Measurements from ENCODE around the gene GPATCH8.

Gene GPATCH8

DNA sequence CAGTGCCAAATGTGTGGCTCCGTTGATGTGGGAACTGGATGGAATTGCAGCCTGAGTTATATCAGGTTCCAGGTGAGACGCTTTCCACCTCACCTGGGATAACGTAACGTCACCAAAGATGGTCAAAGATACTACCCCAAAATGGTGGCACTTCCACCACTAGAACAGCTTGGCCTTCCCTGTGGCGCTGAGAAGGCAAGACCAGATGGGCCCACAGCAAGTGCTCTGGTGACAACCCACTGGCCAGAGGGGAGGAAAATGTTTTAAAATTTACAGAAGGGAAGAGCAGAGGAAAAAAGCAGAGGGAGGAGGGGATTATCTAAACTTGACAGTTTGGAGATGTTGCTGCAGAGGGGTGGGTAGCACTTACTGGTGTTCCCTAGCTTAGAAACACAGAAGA, 106.3 kb downstream of the GPATCH8 start:
- TF ChIP-seq CTCF (IDR thresholded peaks at IDR 0.05): no peak

DNA sequence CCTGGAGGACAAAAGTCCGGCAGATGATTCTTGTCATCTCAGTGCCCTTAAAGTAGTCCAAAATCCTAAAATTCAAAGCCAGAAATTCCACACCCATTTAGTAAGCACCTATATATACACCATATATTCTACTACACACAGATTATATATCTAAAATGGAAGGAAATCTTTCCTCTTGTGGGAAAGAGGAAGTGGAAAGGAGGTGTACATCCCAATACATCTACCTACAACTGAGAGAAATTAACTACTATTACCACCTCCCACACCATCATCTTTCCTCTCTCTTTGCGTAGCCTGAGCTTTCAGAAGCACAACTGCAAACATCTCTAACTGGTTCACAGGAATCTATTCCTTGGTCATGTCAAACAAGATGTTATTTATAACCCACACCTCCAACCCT, 108.4 kb downstream of the GPATCH8 start:
- TF ChIP-seq CTCF (IDR thresholded peaks at IDR 0.05): no peak

DNA sequence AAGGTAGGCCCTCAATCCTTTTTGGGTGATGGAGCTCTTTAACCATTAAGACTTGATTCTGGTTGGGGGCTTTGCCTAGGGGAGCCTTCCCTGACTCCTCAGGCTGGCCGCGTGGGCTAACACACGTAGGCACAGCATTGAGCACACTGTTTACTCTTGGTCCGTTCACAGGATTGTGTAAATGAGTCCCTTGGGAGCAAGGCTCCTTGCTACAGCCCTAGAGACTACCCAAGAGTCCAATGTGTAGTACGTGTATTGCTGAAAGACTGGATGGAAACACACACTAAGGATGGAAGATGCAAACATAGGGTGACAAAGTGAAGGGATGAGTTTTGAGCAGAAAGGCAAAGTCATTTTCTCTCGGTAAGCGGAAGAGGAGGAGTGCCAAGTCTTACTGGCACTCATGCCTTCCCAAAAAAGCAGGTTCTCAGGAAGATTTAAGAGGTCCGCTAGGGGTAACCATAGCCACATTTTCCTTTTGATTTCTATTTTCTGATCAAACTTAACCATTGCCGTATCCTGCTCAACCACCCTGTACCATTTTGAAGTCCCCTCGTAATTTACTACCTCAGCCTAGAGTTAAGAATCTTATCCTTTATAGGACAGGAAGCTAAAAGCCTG, 112.8 kb downstream of the GPATCH8 start:
- TF ChIP-seq CTCF (IDR thresholded peaks at IDR 0.05): no peak

DNA sequence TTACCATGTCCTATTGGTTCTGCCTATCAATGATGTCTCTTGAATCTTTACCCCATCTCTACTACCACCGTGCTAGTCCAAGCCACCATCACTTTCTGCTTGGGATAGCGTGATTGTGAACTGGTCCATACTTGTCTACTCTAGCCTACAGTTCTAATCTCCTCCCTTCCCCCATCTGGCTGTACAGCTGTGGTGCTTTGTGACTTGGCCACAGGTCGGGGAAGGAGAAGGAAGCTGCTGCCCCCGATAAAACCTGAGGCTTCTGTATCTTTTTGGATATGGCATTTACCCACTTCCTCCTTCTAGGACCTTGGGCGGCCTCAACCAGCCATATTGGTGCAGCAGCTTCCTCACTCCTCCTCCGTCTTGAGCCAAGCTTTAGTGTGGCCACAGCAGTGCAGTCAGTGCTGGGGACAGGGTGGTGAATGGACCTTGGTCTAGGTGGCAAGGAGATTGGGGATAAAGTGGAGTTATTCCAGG, 113.4 kb downstream of the GPATCH8 start:
- TF ChIP-seq CTCF (IDR thresholded peaks at IDR 0.05): no peak

- TF ChIP-seq CTCF (IDR thresholded peaks at IDR 0.05): no peak
Measured at GRCh38 chr17:44389281-44389680, 113.9 kb downstream of the GPATCH8 start, which contains the start of gene ITGA2B. TSS of gene ITGA2B (minus strand) at chr17:44389649. CDS start at chr17:44389473, 176 bp downstream.

DNA sequence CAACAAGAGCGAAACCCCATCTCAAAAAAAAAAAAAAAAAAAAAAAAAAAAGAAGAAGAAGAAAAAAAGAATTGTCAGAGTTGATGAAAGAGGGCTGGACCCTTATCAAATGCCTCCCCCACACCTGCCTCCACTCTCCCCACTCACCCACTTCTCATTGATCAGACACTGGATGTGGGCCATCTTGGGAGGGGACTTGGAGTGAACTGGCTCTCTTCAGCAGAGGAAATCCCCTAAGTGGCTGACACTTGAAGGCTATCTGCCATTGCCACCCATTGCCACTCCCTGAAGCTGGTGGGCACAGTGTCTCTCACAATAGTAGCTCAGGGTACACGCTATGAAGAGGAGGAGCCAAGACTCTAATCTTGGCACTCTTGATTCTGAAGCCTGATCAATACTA, 115.4 kb downstream of the GPATCH8 start:
- TF ChIP-seq CTCF (IDR thresholded peaks at IDR 0.05): no peak

DNA sequence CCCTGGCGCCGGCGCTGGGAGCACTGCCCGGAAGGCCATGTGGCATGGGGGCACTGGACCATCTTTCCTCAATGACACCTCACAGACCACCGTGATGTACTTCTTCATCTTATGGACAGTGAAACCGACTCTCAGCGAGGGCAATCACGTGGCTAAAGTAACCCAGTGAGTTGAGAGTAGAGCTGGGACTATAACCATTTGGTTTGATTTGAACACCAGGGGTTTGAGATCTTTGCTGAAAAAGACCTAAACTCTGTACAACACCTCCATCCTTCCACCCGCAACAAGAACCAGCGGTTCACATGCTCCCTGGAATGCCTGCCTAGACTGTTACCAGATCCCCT, 117.1 kb downstream of the GPATCH8 start:
- TF ChIP-seq CTCF (IDR thresholded peaks at IDR 0.05): no peak

All from LNCAP (cell line).